Measurements from ENCODE around the gene KDM5A.
"Not testable (repeated sequence)": the region's sequence is repeated elsewhere in the genome, so short reads cannot be mapped to it uniquely, and the experiment has no call there.

Gene KDM5A

GRCh38 chr12:400828-401227 is 11.7 kb upstream of the KDM5A start:
- no peak for TF ChIP-seq CTCF (IDR thresholded peaks at IDR 0.05; ENCODE audit: insufficient read depth, missing control alignments)
- no peak for DNase-seq (ENCODE audit: insufficient read length, low spot score)
- FAIRE-seq: no peak

- no peak for TF ChIP-seq CTCF (IDR thresholded peaks at IDR 0.05; ENCODE audit: insufficient read depth, missing control alignments)
- FAIRE-seq (no peak), DNase-seq (ENCODE audit: insufficient read length, low spot score) (no peak)
Measured at GRCh38 chr12:388541-389141, 479 bp downstream of the KDM5A start.

GRCh38 chr12:388012-388411 is 1.1 kb downstream of the KDM5A start:
- DNase-seq (ENCODE audit: insufficient read length, low spot score) (no peak), FAIRE-seq (peak; percentile 29)
- TF ChIP-seq CTCF (IDR thresholded peaks at IDR 0.05; ENCODE audit: insufficient read depth, missing control alignments): no peak

GRCh38 chr12:386651-387050 is 2.5 kb downstream of the KDM5A start:
- TF ChIP-seq CTCF (IDR thresholded peaks at IDR 0.05; ENCODE audit: insufficient read depth, missing control alignments): no peak
- FAIRE-seq (no peak), DNase-seq (ENCODE audit: insufficient read length, low spot score) (no peak)

GRCh38 chr12:370739-371485 is 18.2 kb downstream of the KDM5A start:
- not testable (repeated sequence) for FAIRE-seq; DNase-seq (ENCODE audit: insufficient read length, low spot score)

GRCh38 chr12:367972-368371 is 21.1 kb downstream of the KDM5A start:
- DNase-seq (ENCODE audit: insufficient read length, low spot score) (no peak), FAIRE-seq (no peak)
- TF ChIP-seq CTCF (IDR thresholded peaks at IDR 0.05; ENCODE audit: insufficient read depth, missing control alignments): no peak

- FAIRE-seq (peak; percentile 35), DNase-seq (ENCODE audit: insufficient read length, low spot score) (no peak)
- no peak for TF ChIP-seq CTCF (IDR thresholded peaks at IDR 0.05; ENCODE audit: insufficient read depth, missing control alignments)
Measured at GRCh38 chr12:366820-367219, 22.3 kb downstream of the KDM5A start.
